ENCODE results near the gene DDX41. TPM values are rescaled to one million over a fixed set of nuclear protein-coding genes. Genes with fewer than 3 reads are reported as not detected.

Gene DDX41
- total and polyA plus RNA-seq, 10 of the 15 experiments (the other 5 are each of a cell fraction or from before 2014, with no cell fraction given), result 32.7 to 215 (median 93.6) TPM

DNA sequence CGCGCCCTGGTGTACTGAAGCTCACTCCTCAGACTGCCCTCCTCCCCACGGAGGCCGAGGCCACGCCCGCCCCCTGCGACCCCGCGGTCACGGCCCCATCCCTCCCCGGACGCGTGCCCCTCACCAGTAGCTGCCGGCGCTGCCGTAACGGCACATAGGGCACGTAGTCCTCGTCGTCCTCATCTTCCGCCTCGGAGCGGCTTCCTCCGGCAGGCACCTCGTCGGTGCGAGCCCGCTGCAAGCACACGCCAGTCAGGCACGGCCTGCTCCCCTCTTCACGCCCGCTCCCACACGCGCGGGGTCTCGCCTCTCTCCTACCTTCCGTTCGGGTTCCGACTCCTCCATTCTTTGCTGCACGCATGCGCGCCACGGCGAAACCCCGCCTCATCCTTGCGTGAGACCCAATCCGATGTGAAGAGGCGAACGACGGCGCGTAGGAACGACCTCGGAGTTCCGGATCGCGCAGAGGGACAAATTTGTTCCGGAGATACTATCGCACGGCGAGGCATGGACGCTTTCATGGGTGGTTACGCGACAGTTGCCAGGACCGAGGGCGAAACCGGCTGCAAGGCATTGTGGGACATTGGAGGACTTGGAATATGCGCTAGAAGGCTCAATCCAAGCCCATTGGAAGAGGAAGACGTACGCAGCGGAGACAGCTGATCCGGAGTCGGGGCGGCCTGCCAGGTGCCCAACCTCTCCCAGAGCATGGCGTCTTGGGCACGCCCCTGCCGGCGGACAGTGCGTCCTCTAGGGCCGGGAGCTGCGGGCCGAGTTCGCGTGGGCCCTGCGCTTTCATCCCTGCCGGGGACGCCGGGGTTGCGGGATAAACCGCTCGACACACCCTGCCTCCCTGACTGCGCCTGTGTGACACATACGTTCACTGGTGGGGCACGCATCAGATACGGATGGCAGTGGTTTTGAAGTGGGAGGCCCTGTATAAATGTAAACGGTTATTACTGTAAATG lies at the start of gene DDX41 (continued):
- TF ChIP-seq, protein P1, sequence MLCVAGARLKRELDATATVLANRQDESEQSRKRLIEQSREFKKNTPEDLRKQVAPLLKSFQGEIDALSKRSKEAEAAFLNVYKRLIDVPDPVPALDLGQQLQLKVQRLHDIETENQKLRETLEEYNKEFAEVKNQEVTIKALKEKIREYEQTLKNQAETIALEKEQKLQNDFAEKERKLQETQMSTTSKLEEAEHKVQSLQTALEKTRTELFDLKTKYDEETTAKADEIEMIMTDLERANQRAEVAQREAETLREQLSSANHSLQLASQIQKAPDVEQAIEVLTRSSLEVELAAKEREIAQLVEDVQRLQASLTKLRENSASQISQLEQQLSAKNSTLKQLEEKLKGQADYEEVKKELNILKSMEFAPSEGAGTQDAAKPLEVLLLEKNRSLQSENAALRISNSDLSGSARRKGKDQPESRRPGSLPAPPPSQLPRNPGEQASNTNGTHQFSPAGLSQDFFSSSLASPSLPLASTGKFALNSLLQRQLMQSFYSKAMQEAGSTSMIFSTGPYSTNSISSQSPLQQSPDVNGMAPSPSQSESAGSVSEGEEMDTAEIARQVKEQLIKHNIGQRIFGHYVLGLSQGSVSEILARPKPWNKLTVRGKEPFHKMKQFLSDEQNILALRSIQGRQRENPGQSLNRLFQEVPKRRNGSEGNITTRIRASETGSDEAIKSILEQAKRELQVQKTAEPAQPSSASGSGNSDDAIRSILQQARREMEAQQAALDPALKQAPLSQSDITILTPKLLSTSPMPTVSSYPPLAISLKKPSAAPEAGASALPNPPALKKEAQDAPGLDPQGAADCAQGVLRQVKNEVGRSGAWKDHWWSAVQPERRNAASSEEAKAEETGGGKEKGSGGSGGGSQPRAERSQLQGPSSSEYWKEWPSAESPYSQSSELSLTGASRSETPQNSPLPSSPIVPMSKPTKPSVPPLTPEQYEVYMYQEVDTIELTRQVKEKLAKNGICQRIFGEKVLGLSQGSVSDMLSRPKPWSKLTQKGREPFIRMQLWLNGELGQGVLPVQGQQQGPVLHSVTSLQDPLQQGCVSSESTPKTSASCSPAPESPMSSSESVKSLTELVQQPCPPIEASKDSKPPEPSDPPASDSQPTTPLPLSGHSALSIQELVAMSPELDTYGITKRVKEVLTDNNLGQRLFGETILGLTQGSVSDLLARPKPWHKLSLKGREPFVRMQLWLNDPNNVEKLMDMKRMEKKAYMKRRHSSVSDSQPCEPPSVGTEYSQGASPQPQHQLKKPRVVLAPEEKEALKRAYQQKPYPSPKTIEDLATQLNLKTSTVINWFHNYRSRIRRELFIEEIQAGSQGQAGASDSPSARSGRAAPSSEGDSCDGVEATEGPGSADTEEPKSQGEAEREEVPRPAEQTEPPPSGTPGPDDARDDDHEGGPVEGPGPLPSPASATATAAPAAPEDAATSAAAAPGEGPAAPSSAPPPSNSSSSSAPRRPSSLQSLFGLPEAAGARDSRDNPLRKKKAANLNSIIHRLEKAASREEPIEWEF (IDR thresholded peaks at IDR 0.05; ENCODE audit: insufficient replicate concordance, low read depth, low read length), result no peak
- TF ChIP-seq, protein P2, sequence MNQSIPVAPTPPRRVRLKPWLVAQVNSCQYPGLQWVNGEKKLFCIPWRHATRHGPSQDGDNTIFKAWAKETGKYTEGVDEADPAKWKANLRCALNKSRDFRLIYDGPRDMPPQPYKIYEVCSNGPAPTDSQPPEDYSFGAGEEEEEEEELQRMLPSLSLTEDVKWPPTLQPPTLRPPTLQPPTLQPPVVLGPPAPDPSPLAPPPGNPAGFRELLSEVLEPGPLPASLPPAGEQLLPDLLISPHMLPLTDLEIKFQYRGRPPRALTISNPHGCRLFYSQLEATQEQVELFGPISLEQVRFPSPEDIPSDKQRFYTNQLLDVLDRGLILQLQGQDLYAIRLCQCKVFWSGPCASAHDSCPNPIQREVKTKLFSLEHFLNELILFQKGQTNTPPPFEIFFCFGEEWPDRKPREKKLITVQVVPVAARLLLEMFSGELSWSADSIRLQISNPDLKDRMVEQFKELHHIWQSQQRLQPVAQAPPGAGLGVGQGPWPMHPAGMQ (IDR thresholded peaks at IDR 0.05; ENCODE audit: borderline replicate concordance), result no peak
- TF ChIP-seq CBFB (IDR thresholded peaks at IDR 0.05; ENCODE audit: low read depth) (peak; percentile 80), ATF7 (IDR thresholded peaks at IDR 0.05; ENCODE audit: low read depth) (peak; percentile 76), MTA2 (IDR thresholded peaks at IDR 0.05; ENCODE audit: low read depth) (no peak), SPI1 (IDR thresholded peaks at IDR 0.05; ENCODE audit: borderline replicate concordance, insufficient read depth, low read depth, low read length) (no peak), MEF2B (IDR thresholded peaks at IDR 0.05; ENCODE audit: partially characterized antibody, poor library complexity, severe bottlenecking) (no peak), MEF2A (IDR thresholded peaks at IDR 0.05; ENCODE audit: insufficient read depth, low read depth, low read length) (no peak), SIX5 (IDR thresholded peaks at IDR 0.05; ENCODE audit: low read depth, low read length, severe bottlenecking) (peak; percentile 49)
- TF ChIP-seq, protein P3, sequence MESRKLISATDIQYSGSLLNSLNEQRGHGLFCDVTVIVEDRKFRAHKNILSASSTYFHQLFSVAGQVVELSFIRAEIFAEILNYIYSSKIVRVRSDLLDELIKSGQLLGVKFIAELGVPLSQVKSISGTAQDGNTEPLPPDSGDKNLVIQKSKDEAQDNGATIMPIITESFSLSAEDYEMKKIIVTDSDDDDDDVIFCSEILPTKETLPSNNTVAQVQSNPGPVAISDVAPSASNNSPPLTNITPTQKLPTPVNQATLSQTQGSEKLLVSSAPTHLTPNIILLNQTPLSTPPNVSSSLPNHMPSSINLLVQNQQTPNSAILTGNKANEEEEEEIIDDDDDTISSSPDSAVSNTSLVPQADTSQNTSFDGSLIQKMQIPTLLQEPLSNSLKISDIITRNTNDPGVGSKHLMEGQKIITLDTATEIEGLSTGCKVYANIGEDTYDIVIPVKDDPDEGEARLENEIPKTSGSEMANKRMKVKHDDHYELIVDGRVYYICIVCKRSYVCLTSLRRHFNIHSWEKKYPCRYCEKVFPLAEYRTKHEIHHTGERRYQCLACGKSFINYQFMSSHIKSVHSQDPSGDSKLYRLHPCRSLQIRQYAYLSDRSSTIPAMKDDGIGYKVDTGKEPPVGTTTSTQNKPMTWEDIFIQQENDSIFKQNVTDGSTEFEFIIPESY (IDR thresholded peaks at IDR 0.05), result no peak
- TF ChIP-seq, protein P4, sequence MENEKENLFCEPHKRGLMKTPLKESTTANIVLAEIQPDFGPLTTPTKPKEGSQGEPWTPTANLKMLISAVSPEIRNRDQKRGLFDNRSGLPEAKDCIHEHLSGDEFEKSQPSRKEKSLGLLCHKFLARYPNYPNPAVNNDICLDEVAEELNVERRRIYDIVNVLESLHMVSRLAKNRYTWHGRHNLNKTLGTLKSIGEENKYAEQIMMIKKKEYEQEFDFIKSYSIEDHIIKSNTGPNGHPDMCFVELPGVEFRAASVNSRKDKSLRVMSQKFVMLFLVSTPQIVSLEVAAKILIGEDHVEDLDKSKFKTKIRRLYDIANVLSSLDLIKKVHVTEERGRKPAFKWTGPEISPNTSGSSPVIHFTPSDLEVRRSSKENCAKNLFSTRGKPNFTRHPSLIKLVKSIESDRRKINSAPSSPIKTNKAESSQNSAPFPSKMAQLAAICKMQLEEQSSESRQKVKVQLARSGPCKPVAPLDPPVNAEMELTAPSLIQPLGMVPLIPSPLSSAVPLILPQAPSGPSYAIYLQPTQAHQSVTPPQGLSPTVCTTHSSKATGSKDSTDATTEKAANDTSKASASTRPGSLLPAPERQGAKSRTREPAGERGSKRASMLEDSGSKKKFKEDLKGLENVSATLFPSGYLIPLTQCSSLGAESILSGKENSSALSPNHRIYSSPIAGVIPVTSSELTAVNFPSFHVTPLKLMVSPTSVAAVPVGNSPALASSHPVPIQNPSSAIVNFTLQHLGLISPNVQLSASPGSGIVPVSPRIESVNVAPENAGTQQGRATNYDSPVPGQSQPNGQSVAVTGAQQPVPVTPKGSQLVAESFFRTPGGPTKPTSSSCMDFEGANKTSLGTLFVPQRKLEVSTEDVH (IDR thresholded peaks at IDR 0.05; ENCODE audit: low read depth, partially characterized antibody), result no peak

Data from GM12878 (cell line).